Endothelial cell of umbilical vein (primary cell): ENCODE data around the gene UBE2M. TPM values are rescaled to one million over a fixed set of nuclear protein-coding genes. Genes with fewer than 3 reads are reported as not detected.
"Not testable (repeated sequence)": the region's sequence is repeated elsewhere in the genome, so short reads cannot be mapped to it uniquely, and the experiment has no call there.

Experiments
- BruUV-seq: library from RNA; stranded (reverse); fragments of 400-500 nt; replicated peaks from 2 replicates; lab custom pipeline; 2021; lab: Mats Ljungman, UMichigan
- CTCF ChIA-PET: fragments of 300-600, 350-600 bp; sonication (Branson Sonifier 250); formaldehyde crosslinking; loops from one replicate; lab custom pipeline; 2021; ENCODE audit warnings: antibody characterized with exemption, inconsistent platforms; lab: Charles Lee
- POLR2A ChIA-PET: fragments of 300-600, 350-600 bp; sonication (Branson Sonifier 250); formaldehyde crosslinking; loops from one replicate; lab custom pipeline; 2021; ENCODE audit warnings: antibody characterized with exemption, inconsistent platforms; lab: Charles Lee
- DNase-seq: peaks from one replicate; pipeline ENCODE4 v3.0.0-alpha.2; 2011; ENCODE audit warnings: low read depth, low spot score
- FAIRE-seq: peaks from 2 replicates; lab custom pipeline; 2011; peaks lifted over from hg19 to GRCh38; lab: Jason Lieb, UNC
- H2AFZ ChIP-seq: 2 replicates; pipeline ENCODE4 v1.6.0; 2012; ENCODE audit warnings: low read depth, low read length, control low read depth, inconsistent platforms
- H3K27ac ChIP-seq: 2 replicates; pipeline ENCODE4 v1.5.1; 2011; ENCODE audit warnings: low read depth, mild to moderate bottlenecking, control low read depth, low read length, moderate library complexity; ENCODE audit not compliant: insufficient read depth
- H3K27me3 ChIP-seq, 2 experiments: 2 replicates each; pipeline versions ENCODE4 v1.6.0 to v1.6.1; 2011; ENCODE audit warnings: low read length in 2 of 2, mixed read lengths in 1 of 2; ENCODE audit not compliant: control insufficient read depth in 2 of 2, insufficient read depth in 2 of 2
- H3K36me3 ChIP-seq, 2 experiments: 2 replicates in 1 of 2; 3 replicates in 1 of 2; pipeline ENCODE4 v1.5.1; 2011; ENCODE audit warnings: low read length in 2 of 2, mild to moderate bottlenecking in 1 of 2, moderate library complexity in 1 of 2; ENCODE audit not compliant: control insufficient read depth in 2 of 2, insufficient read depth in 2 of 2; ENCODE audit errors: extremely low read depth in 1 of 2
- H3K4me1 ChIP-seq: 3 replicates; pipeline ENCODE4 v1.5.1; 2011; ENCODE audit warnings: mild to moderate bottlenecking, low read length; ENCODE audit not compliant: control insufficient read depth, insufficient read depth; ENCODE audit errors: extremely low read depth
- H3K4me2 ChIP-seq: 2 replicates; pipeline ENCODE4 v1.6.1; 2011; ENCODE audit warnings: low read length, control low read depth, mixed read lengths; ENCODE audit not compliant: insufficient read depth
- H3K4me3 ChIP-seq, 3 experiments: fragments of 200-600 bp in 1 of 3; sonication (generic), shearing (Covaris generic) in 1 of 3; replicated peaks in 1 of 3; 2 replicates each; pipeline ENCODE4 v1.5.1; 2011 to 2016; ENCODE audit warnings: control low read depth in 3 of 3, low read length in 3 of 3, mild to moderate bottlenecking in 2 of 3, inconsistent platforms in 1 of 3, low read depth in 1 of 3, moderate library complexity in 1 of 3; ENCODE audit not compliant: insufficient read depth in 1 of 3
- H3K79me2 ChIP-seq: 2 replicates; pipeline ENCODE4 v1.6.0; 2012; ENCODE audit warnings: low read length, inconsistent platforms; ENCODE audit not compliant: control insufficient read depth, insufficient read depth
- H3K9ac ChIP-seq: replicated peaks from 2 replicates; pipeline ENCODE3; 2011; ENCODE audit warnings: low read length, control low read depth; ENCODE audit not compliant: insufficient read depth; ENCODE audit errors: extremely low read depth
- H3K9me1 ChIP-seq: replicated peaks from 3 replicates; pipeline ENCODE4 v1.6.0; 2011; ENCODE audit warnings: mild to moderate bottlenecking, low read length; ENCODE audit not compliant: control insufficient read depth, insufficient read depth; ENCODE audit errors: extremely low read depth
- H3K9me3 ChIP-seq: replicated peaks from 2 replicates; pipeline ENCODE4 v1.5.1; 2012; ENCODE audit warnings: low read length, inconsistent platforms; ENCODE audit not compliant: control insufficient read depth, insufficient read depth
- H4K20me1 ChIP-seq: replicated peaks from 2 replicates; pipeline ENCODE3; 2011; ENCODE audit warnings: mild to moderate bottlenecking, low read length; ENCODE audit not compliant: control insufficient read depth, insufficient read depth; ENCODE audit errors: extremely low read depth
- EZH2 ChIP-seq: IDR thresholded peaks from 2 replicates; pipeline ENCODE4 v1.6.1; 2012; ENCODE audit warnings: borderline replicate concordance, low read depth, mild to moderate bottlenecking, moderate library complexity, low read length, inconsistent platforms; ENCODE audit not compliant: severe bottlenecking
- FOS ChIP-seq: IDR thresholded peaks from 2 replicates; pipeline ENCODE4 v1.6.1; 2011; ENCODE audit warnings: mild to moderate bottlenecking, low read length, moderate library complexity, borderline replicate concordance; ENCODE audit not compliant: insufficient read depth
- GATA2 ChIP-seq: IDR thresholded peaks from 2 replicates; pipeline ENCODE4 v1.7.0; 2011; ENCODE audit warnings: low read depth, mild to moderate bottlenecking, moderate library complexity, mixed read lengths, low read length; ENCODE audit not compliant: insufficient read length, insufficient read depth
- JUN ChIP-seq: IDR thresholded peaks from 2 replicates; pipeline ENCODE4 v1.6.1; 2011; ENCODE audit warnings: borderline replicate concordance, low read depth; ENCODE audit not compliant: insufficient read length, insufficient read depth
- MYC ChIP-seq: IDR thresholded peaks from one replicate; pipeline ENCODE4 v1.6.1; 2011; ENCODE audit warnings: mild to moderate bottlenecking, low read depth, low read length
- POLR2A ChIP-seq: IDR thresholded peaks from 2 replicates; pipeline ENCODE4 v1.6.1; 2012; ENCODE audit warnings: low read depth, mild to moderate bottlenecking, control low read depth, low read length
- POLR2AphosphoS5 ChIP-seq: IDR thresholded peaks from 2 replicates; pipeline ENCODE4 v1.6.1; 2012; ENCODE audit warnings: low read depth, mild to moderate bottlenecking, control low read depth, low read length, moderate library complexity; ENCODE audit not compliant: insufficient read depth
- dilution Hi-C: fragments of 300-500 bp; cut with MboI; formaldehyde crosslinking; loops from one replicate; pipeline ENCODE4 v1.15.0; 2019; ENCODE audit warnings: low sequenced_read_pairs; ENCODE audit not compliant: extremely low pct_ligation_motif_present
- intact Hi-C: fragments of 100-400 bp; cut with micrococcal nuclease; formaldehyde crosslinking; loops from one replicate; pipeline ENCODE4 v1.10.0; 2022
- polyA plus RNA-seq, 4 experiments: library from polyadenylated mRNA; depleted of rRNA in 3 of 4; stranded (reverse) in 3 of 4; unstranded in 1 of 4; fragments of >200 nt; gene quantifications; 2 replicates each; pipeline versions ENCODE4 v1.2.1 to v1.2.3, GENCODE V29; 2011 to 2012; ENCODE audit warnings: missing spikeins in 1 of 4
- total RNA-seq: library from RNA; stranded (reverse); gene quantifications from 2 replicates; pipeline ENCODE4 v1.2.3, GENCODE V29; 2021
- TF ChIP-seq, protein P1 (sequence below), 2 donors: IDR thresholded peaks; 1 replicate in 1 of 2; 2 replicates in 1 of 2; pipeline ENCODE4 v1.5.1; 2011; ENCODE audit warnings: low read length in 2 of 2, mild to moderate bottlenecking in 2 of 2, moderate library complexity in 2 of 2, control low read depth in 1 of 2, inconsistent platforms in 1 of 2, low read depth in 1 of 2; ENCODE audit not compliant: insufficient read depth in 1 of 2; ENCODE audit errors: extremely low read depth in 1 of 2
- TF ChIP-seq, protein P2 (sequence below): IDR thresholded peaks from 2 replicates; pipeline ENCODE4 v1.6.1; 2011; ENCODE audit not compliant: insufficient read depth, insufficient read length

Gene UBE2M
- total and polyA plus RNA-seq, 2 donors (not counting 3 experiments of a cell fraction or from before 2014, with no cell fraction given), result 87.8 to 102 TPM

DNA sequence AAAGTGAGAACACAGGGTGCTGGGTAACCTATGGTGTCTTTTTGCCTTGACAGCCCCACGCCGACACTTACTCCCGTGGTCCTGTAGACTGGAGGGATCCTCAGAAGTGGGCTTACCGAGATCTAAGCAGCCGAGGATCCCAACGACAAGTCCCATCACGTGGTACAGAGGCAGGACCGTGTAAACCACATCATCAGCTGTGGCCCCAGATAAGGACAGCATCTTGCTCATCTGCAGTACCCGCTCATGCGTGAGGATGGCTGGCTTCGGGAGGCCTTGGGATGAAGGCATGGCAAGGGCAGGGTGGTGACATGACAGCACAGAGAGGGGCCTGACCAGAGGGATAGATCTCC lies 48.7 kb downstream of the UBE2M start:
- H3K36me3 ChIP-seq, result no peaks in the 10 kb centered on the region
- no peaks in the 10 kb centered on the region for H3K27me3 ChIP-seq
- DNase-seq, result no peak
- H3K79me2 ChIP-seq, result peaks cover 4% of the 10 kb centered on the region
- no peaks in the 10 kb centered on the region for H3K9me3 ChIP-seq
- H3K27ac ChIP-seq, result no peak overlapping the region
- intact Hi-C loops, result no loop called here
- BruUV-seq, result TSS peak; percentile 5
- H2AFZ ChIP-seq, result no peak overlapping the region
- H3K4me2 ChIP-seq, result no peak overlapping the region
- POLR2A ChIA-PET, result no interaction called here
- no peaks in the 10 kb centered on the region for H3K9me1 ChIP-seq
- H3K9ac ChIP-seq, result no peak overlapping the region
- TF ChIP-seq FOS (no peak), JUN (no peak), POLR2AphosphoS5 (no peak), POLR2A (no peak), EZH2 (no peak), MYC (no peak), GATA2 (no peak)
- TF ChIP-seq, protein P1, sequence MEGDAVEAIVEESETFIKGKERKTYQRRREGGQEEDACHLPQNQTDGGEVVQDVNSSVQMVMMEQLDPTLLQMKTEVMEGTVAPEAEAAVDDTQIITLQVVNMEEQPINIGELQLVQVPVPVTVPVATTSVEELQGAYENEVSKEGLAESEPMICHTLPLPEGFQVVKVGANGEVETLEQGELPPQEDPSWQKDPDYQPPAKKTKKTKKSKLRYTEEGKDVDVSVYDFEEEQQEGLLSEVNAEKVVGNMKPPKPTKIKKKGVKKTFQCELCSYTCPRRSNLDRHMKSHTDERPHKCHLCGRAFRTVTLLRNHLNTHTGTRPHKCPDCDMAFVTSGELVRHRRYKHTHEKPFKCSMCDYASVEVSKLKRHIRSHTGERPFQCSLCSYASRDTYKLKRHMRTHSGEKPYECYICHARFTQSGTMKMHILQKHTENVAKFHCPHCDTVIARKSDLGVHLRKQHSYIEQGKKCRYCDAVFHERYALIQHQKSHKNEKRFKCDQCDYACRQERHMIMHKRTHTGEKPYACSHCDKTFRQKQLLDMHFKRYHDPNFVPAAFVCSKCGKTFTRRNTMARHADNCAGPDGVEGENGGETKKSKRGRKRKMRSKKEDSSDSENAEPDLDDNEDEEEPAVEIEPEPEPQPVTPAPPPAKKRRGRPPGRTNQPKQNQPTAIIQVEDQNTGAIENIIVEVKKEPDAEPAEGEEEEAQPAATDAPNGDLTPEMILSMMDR (IDR thresholded peaks at IDR 0.05; ENCODE audit: extremely low read depth in 1 of 2, insufficient read depth in 1 of 2, low read depth in 1 of 2, low read length in 2 of 2), result no peak
- TF ChIP-seq, protein P2, sequence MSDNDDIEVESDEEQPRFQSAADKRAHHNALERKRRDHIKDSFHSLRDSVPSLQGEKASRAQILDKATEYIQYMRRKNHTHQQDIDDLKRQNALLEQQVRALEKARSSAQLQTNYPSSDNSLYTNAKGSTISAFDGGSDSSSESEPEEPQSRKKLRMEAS, result no peak
- H3K4me3 ChIP-seq, result no peak overlapping the region
- no peak for FAIRE-seq
- dilution Hi-C loops, result no loop called here
- H3K4me1 ChIP-seq, result peaks cover 3% of the 10 kb centered on the region
- CTCF ChIA-PET, result interaction anchor here (2.1 kb wide), 1 partner anchor 10 kb away, joined by 6 read pairs; the partner anchor contains the start of gene ZBTB45
- no peaks in the 10 kb centered on the region for H4K20me1 ChIP-seq

DNA sequence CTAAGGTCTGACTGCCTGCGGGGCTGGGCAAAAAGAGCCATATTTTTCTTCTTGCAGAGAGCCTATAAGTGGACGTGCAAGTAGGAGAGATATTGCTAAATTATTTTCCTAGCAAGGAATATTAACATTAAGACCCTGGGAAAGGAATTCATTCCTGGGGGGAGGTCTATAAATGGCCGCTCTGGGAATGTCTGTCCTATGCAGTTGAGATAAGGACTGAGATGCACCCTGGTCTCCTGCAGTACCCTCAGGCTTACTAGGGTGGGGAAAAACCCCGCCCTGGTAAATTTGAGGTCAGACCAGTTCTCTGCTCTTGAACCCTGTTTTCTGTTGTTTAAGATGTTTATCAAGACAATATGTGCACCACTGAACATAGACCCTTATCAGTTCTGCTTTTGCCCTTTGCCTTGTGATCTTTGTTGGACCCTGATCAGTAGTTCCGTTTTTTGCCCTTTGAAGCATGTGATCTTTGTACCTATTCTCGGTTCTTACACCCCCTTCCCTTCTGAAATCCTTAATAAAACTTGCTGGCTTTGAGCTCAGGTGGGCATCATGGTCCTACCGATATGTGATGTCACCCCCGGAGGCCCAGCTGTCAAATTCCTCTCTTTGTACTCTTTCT lies 50.7 kb downstream of the UBE2M start:
- H2AFZ ChIP-seq, BruUV-seq, H3K9me3 ChIP-seq, H3K27me3 ChIP-seq, H3K4me3 ChIP-seq, FAIRE-seq, H3K4me1 ChIP-seq, H3K4me2 ChIP-seq, intact Hi-C loops, H3K36me3 ChIP-seq, POLR2A ChIA-PET, H3K27ac ChIP-seq, dilution Hi-C loops, H3K9me1 ChIP-seq, H4K20me1 ChIP-seq, DNase-seq, CTCF ChIA-PET, H3K9ac ChIP-seq, H3K79me2 ChIP-seq: not testable (repeated sequence)
